Measurements from ENCODE around the gene DIPK1B.
"Not testable (repeated sequence)": the region's sequence is repeated elsewhere in the genome, so short reads cannot be mapped to it uniquely, and the experiment has no call there.

The DIPK1B gene

DNA sequence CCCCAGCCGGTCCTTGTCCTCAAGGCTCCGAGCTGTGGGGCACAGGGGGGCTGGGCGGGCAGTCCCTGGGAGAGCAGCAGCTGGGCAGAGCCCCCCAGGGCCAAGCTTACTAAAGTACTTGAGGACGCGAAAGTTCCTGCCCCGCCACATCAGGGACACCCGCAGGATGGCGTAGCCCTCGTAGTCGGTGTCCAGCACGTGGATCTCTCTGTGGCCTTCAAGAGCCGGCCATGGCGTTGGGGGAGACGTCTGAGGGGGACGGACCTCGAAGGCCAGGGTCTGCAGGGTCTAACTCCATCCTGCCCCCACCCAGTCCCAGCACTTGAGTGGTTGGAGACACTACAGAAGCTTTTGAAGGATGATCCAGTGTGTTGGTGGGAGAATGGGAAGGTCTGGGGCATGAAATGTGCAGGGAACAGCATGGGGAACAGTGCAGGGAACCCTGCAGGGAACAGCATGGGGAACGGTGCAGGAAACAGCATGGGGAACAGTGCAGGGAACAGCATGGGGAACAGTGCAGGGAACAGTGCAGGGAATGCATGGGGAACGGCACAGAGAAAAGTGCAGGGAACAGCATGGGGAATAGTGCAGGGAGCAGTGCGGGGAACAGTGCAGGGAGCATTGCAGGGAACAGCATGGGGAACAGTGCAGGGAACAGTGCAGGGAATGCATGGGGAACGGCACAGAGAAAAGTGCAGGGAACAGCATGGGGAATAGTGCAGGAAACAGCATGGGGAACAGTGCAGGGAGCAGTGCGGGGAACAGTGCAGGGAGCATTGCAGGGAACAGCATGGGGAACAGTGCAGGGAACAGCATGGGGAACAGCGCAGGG is 43.1 kb downstream of the DIPK1B start:
- not testable (repeated sequence) for DNase-seq

DNA sequence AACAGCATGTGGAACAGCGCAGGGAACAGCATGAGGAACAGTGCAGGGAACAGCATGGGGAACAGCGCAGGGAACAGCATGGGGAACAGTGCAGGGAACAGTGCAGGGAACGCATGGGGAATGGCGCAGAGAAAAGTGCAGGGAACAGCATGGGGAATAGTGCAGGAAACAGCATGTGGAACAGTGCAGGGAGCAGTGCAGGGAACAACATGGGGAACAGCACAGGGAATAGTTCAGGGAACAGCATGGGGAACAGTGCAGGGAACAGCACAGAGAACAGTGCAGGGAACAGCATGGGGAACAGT is 43.7 kb downstream of the DIPK1B start:
- no peak for DNase-seq

GRCh38 chr9:136756836-136757235 is 44.5 kb downstream of the DIPK1B start:
- DNase-seq, result no peak

GRCh38 chr9:136757328-136757727 is 45.0 kb downstream of the DIPK1B start:
- DNase-seq, result no peak

- no peak for DNase-seq
These were observed 45.4 kb downstream of the DIPK1B start for GRCh38 chr9:136757751-136758140.

GRCh38 chr9:136759001-136759400 is 46.6 kb downstream of the DIPK1B start:
- DNase-seq, result no peak

DNA sequence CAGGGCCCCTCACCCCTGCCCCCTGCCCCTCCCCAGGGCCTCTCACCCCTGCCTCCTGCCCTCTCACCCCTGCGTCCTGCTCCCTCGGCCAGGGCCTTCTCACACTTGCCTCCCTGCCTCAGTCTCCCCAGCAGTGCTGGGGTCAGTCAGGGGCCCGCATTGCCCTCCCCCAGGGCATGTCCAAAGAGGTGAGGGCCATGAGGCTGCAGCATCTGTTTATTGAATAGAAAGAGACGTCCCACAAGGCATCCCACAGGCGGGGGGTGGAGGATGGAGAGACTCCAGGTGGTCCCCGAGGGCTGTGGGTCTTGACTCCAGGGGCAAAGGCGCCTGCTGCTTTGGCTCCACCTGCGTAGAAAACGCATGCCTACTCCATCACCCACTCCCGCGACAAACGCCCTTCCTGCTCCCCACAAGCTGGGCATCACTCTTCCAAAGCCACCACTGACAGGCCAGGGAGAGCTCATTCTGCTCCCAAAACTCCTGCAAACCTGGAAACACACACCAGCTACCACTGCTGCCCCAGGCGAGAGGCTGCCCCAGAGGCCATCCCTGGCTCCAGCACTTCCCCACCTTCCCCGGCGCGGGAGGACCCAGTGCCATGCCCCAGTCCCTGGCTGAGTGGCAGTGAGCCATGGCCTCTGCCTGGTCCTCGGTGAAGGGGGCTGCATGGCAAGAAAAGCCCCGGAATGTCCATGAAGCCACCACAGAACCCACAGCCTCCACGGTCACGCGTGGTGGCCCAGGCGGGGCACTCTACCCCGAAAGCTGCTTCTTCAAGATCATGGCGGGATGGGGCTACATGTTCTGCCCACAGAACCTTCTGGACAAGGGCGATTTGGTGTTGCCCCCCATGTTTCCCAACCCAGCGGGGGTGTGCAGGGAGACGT is 47.3 kb downstream of the DIPK1B start:
- DNase-seq, result no peak

DNA sequence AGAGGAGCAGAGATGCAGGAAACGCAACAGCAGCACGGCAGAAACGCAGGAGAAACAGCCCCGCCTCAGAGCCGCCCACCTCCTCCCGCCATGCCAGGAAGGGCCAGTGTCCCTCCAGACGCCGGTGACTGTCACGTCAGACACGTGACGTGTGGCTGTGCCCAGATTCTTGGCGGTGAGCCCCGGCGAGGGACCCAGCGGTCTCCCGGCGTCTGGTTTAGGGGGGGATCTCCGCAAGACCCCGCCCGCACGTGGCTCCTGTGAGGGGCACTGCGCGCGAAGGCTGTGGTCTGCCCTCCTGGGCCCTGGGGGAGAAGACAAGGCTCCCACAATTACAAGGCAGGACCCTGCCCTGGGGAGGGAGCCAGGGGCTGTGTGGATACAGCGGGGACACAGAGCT is 48.1 kb downstream of the DIPK1B start:
- no peak for DNase-seq

GRCh38 chr9:136760834-136761544 is 48.6 kb downstream of the DIPK1B start:
- DNase-seq, result not testable (repeated sequence)

DNA sequence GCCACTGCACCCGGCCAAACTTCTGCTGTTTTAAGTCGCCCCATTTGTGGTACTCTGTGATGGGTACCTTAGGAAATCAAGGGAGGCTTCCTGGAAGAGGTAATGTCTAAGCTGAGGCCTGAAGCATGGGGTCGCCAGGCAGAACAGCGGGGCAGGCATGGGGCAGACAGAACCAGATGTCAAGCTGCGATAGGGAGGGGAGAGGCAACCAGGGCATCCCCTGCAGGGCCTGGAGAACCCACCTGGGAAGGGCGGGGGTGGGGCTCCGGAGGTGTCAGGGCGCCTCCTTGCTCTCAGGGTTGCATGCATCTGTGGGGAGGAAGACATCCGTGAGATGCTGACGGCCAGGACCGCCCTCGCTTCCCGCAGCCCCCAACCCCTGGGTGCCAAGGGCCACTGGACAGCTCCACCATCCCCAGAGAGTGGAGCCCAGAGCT is 49.2 kb downstream of the DIPK1B start:
- no peak for DNase-seq

DNA sequence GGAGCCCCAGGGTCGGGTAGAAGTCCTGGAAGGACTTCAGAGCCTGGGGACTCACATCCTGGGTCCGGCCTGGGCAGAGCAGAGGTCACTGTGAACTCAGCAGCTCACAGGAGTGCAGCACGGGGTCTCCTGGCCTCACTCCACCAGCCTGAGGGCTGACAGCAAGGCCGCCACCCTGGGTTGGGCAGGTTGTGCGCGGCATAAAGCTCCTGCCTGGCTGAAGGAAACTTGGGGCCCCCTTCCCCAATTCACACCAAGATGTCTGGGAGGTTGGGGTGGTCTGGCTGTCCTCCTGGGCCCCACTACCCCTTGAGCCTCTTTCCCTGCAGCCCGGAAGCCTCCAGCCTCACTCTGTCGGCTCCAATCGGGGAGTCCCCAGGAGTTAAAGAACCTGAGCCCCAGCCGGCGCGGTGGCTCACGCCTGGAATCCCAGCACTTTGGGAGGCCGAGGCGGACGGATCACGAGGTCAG is 49.9 kb downstream of the DIPK1B start:
- DNase-seq, result no peak

DNA sequence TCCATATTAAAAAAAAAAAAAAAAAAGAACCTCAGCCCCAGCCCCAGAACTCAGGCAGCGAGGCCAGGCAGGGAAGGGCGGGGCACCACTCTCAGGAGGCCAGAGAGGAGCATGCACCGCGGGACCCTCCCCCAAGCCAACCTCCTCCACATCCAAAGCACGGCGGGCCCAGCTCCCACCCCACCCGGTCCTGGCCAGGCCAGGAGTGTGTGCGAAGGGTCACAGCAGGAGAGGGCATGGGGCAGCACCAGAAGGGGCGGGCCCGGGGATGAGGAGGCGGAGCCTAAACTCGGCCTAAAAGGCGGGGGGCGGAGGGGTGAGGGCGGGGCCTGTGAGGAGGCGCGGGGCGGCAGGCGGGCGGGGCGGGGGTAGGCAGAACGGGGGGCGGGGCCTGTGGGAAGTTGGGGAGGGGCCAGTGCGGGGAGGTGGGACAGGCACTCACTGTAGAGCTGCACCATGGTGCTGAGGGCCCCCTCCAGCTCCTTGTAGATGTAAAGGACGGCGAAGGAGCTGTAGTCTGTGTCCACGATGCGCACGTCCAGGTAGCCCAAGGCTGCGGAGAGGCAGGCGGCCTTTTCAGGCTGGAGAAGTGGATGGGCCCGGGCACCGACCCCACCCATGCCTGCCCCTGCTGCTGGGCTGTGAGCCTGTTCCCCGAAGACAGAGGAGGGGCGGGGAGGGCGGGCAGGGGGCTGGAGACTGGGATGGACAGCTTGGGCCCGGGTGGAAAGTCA is 50.7 kb downstream of the DIPK1B start:
- DNase-seq, result peak in 3 of 5 donors; percentile 21 to 38 (median 24)

- no peak for DNase-seq
These were observed 51.3 kb downstream of the DIPK1B start for GRCh38 chr9:136763649-136764035.

- DNase-seq, result no peak
These were observed 52.0 kb downstream of the DIPK1B start, which contains the start of gene LCN15 for GRCh38 chr9:136764301-136764891. Gene LCN15, minus strand, starts transcription at chr9:136764518. Its CDS starts 30 bp downstream, at chr9:136764488.

DNA sequence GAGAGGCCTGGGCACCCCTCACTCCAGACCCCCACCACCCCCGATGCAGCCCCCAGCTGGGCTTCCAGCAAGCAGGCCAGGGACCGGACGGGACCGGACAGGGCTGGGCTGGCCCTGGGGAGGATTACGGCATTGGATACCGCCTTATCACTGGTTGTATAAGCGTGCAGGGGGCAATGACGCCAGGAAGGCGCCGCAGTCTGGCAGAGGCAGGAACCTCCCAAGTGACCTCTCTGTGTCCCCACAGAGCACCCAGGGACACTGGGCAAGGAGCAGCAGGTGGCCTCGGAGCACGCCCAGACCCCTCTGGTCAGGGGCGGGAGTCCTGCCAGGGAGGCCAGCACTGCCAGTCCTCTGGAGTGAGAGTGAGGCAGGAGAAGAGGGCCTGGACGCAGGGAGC is 52.7 kb downstream of the DIPK1B start:
- no peak for DNase-seq

DNA sequence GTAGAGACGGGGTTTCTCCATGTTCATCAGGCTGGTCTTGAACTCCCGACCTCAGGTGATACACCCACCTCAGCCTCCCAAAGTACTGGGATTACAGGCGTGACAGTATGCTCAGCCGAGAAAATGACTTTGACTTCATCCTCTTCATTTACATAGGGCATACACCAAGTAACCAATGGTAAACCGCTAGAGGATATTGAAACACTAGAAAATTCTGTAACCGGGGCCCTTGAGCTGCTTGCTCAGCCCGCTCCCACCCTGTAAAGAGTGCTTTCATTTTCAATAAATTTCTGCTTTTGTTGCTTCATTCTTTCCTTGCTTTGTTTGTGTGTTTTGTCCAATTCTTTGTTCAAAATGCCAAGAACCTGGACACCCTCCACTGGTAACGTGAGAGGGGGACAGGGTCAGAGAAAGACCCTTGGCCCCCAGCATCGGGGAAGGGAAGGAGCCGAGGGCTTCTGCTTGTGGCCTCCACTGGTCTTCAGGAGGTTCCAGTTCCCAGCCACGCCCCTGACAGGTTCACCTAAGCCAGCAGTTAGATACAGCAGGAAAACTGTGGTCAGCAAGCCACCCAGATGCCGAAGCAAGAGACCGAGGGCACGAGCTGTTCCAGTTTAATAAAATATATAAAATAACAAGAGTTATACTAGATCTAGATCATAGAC is 53.5 kb downstream of the DIPK1B start:
- not testable (repeated sequence) for DNase-seq

DNA sequence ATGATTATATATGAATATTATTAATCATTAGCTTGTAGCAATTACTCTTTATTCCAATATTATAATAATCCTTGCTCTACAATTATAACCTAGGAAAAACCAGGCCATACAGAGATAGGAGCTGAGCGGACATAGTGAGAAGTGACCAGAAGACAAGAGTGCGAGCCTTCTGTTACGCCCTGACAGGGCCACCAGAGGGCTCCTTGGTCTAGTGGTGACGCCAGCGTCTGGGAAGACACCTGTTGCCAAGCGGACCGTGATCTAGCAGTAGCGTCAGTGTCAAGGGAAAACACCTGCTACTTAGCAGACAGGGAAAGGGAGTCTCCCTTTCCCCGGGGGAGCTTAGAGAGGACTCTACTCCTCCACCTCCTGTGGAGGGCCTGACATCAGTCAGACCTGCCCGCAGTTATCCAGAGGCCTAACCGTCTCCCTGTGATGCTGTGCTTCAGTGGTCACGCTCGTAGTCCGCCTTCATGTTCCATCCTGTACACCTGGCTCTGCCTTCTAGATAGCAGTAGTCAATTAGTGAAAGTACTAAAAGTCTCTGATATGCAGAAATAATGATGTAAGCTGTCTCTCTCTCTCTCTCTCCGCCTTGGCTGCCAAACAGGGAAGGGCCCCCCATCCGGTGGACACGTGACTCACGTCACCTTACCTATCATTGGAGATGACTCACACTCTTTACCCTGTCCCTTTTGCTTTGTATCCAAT is 54.2 kb downstream of the DIPK1B start:
- peak in 2 of 5 donors; percentile 29 to 44 for DNase-seq

DNA sequence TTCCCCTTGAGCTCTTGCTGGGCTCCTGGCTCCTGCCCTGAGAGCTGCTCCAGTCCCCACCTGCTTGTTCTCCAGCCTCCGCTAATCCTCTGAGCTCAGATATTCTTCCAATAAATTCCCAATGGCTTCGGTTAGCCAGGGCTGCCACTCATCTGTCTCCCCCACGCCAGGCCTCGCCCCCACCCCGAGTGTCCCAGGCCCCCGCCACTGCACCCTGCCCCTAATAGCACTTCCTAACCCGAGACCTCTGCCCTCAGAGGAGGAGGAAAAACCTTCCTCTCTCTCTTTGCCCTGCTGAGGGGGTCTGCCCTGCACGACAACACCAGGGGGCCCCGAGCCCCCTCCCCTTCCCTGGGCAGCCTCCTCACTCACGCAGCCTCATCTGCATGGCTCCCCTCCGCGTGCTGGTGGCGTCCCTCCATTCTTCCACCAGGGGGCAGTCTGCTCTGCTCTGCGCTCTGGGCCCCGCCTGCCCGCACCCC is 57.4 kb downstream of the DIPK1B start:
- peak in 3 of 5 donors; percentile 28 to 45 (median 40) for DNase-seq

DNA sequence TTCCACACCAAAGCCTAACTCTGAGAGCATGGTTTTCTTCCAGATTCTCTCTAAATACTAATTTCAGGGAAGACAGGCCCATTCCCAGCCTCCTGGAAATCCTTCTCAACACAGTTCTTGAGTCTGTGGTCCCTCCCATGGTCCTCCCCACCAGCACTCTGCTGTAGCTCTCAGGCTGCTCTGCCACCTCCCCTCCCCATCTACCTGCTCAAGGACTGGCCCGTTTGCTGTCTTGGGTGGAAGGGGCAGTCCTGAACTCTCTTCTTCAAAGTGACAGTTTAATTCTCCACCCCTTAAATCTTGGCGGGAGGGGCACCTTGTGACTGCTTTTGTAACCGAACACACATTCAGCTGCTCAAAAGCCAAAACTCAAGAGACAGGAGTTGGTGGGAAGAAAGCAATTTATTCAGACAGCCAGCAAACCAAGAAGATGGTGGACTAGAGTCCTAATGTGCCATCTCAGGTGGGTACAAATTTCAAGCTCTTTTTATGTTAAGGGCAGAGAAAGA is 59.6 kb downstream of the DIPK1B start:
- DNase-seq, result no peak

- DNase-seq, result no peak
These were observed 61.1 kb downstream of the DIPK1B start for GRCh38 chr9:136773386-136774044.
